ENCODE data around the gene ATG10. TPM values are rescaled to one million over a fixed set of nuclear protein-coding genes. Genes with fewer than 3 reads are reported as not detected.

The ATG10 gene
- total RNA-seq, 1 donor from 2014 or later = 4.3 TPM

DNA sequence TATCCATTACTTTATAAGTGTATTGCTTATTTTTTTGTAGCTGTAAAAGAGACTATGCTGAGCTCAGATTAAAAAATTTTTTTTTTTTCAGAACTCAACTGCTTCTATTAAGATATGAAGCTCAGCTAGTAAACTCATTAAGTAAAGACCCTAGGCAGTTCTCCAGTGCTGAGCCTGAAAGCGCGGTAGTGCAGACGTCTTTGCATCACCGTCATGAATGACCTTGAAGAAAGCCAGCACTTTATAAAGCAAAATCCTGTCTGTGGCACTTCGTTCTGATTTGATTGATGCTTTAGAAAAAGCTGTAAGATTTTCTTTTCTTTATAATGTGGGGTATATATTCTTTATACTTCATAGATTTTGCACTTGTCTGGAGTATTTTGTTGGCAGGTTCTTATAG is 105.7 kb downstream of the ATG10 start:
- H3K4me3 Mint-ChIP-seq (ENCODE audit: unreplicated experiment) = no peak overlapping the region
- no peaks in the 10 kb centered on the region for H3K36me3 Mint-ChIP-seq (ENCODE audit: low read depth, unreplicated experiment)
- no peak overlapping the region for H3K4me3 ChIP-seq (ENCODE audit: insufficient read depth, low read depth, low read length)
- H3K9ac ChIP-seq (ENCODE audit: low read length) = no peak overlapping the region
- no peaks in the 10 kb centered on the region for H3K4me1 ChIP-seq (ENCODE audit: insufficient read depth, low read length)
- H3K36me3 ChIP-seq (ENCODE audit: insufficient read depth, low read length) = no peaks in the 10 kb centered on the region
- no peak overlapping the region for H3K4me2 ChIP-seq (ENCODE audit: low read length)
- FAIRE-seq = no peak
- no peaks in the 10 kb centered on the region for H3K9me3 ChIP-seq (ENCODE audit: insufficient read depth, low read depth, low read length)
- H3K4me1 Mint-ChIP-seq (ENCODE audit: low read depth, unreplicated experiment) = peaks cover 5% of the 10 kb centered on the region
- no peaks in the 10 kb centered on the region for H3K79me2 ChIP-seq (ENCODE audit: insufficient read depth, low read length)
- H3K9me3 Mint-ChIP-seq (ENCODE audit: unreplicated experiment) = peaks cover 10% of the 10 kb centered on the region
- H3K27me3 Mint-ChIP-seq (ENCODE audit: low read depth, unreplicated experiment) = no peaks in the 10 kb centered on the region
- TF ChIP-seq EZH2 (IDR thresholded peaks at IDR 0.05; ENCODE audit: insufficient read depth, low read length) = no peak
- TF ChIP-seq, protein P1, sequence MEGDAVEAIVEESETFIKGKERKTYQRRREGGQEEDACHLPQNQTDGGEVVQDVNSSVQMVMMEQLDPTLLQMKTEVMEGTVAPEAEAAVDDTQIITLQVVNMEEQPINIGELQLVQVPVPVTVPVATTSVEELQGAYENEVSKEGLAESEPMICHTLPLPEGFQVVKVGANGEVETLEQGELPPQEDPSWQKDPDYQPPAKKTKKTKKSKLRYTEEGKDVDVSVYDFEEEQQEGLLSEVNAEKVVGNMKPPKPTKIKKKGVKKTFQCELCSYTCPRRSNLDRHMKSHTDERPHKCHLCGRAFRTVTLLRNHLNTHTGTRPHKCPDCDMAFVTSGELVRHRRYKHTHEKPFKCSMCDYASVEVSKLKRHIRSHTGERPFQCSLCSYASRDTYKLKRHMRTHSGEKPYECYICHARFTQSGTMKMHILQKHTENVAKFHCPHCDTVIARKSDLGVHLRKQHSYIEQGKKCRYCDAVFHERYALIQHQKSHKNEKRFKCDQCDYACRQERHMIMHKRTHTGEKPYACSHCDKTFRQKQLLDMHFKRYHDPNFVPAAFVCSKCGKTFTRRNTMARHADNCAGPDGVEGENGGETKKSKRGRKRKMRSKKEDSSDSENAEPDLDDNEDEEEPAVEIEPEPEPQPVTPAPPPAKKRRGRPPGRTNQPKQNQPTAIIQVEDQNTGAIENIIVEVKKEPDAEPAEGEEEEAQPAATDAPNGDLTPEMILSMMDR (IDR thresholded peaks at IDR 0.05; ENCODE audit: insufficient read depth, low read depth, low read length) = no peak
- H3K27ac Mint-ChIP-seq (ENCODE audit: unreplicated experiment) = no peak overlapping the region
- no peaks in the 10 kb centered on the region for H3K27me3 ChIP-seq (ENCODE audit: insufficient read depth, low read length)
- no peaks in the 10 kb centered on the region for H4K20me1 ChIP-seq (ENCODE audit: insufficient read depth, low read length)
- no peak for DNase-seq (ENCODE audit: low read depth)
- H3K27ac ChIP-seq (ENCODE audit: low read depth, low read length) = no peak overlapping the region
- no peak overlapping the region for H2AFZ ChIP-seq (ENCODE audit: low read depth, low read length)

DNA sequence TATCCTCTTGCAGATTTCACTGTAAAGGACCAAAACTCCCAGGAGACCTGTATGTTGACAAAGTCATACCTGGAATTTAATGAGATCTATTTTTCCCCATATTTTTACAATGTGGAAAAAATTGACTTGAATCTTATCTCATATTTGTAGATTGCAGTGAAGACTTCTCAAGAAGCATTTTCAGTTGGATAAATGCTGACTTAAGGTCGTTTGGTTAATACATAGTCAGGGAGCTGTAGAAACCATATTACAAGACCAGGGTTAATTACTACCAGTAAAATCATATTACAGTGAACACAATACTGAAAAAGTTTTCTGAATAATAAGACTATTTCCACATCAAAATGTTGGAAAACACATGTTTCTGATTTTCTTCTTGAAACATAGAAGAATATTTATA is 119.8 kb downstream of the ATG10 start:
- H3K4me2 ChIP-seq (ENCODE audit: low read length) = no peak overlapping the region
- no peaks in the 10 kb centered on the region for H3K27me3 ChIP-seq (ENCODE audit: insufficient read depth, low read length)
- H3K9me3 ChIP-seq (ENCODE audit: insufficient read depth, low read depth, low read length) = peaks cover 2% of the 10 kb centered on the region
- no peak overlapping the region for H3K4me3 ChIP-seq (ENCODE audit: insufficient read depth, low read depth, low read length)
- no peaks in the 10 kb centered on the region for H3K4me1 ChIP-seq (ENCODE audit: insufficient read depth, low read length)
- H2AFZ ChIP-seq (ENCODE audit: low read depth, low read length) = no peak overlapping the region
- Mint-ChIP-seq H3K27me3 (ENCODE audit: low read depth, unreplicated experiment) (no peaks in the 10 kb centered on the region), H3K4me3 (ENCODE audit: unreplicated experiment) (no peak overlapping the region), H3K9me3 (ENCODE audit: unreplicated experiment) (peaks cover 22% of the 10 kb centered on the region), H3K27ac (ENCODE audit: unreplicated experiment) (no peak overlapping the region), H3K4me1 (ENCODE audit: low read depth, unreplicated experiment) (no peaks in the 10 kb centered on the region), H3K36me3 (ENCODE audit: low read depth, unreplicated experiment) (peaks cover 4% of the 10 kb centered on the region)
- TF ChIP-seq, protein P1 (IDR thresholded peaks at IDR 0.05; ENCODE audit: insufficient read depth, low read depth, low read length) = no peak
- no peak for TF ChIP-seq EZH2 (IDR thresholded peaks at IDR 0.05; ENCODE audit: insufficient read depth, low read length)
- FAIRE-seq = no peak
- H4K20me1 ChIP-seq (ENCODE audit: insufficient read depth, low read length) = no peaks in the 10 kb centered on the region
- H3K79me2 ChIP-seq (ENCODE audit: insufficient read depth, low read length) = no peaks in the 10 kb centered on the region
- H3K36me3 ChIP-seq (ENCODE audit: insufficient read depth, low read length) = no peaks in the 10 kb centered on the region
- no peak overlapping the region for H3K9ac ChIP-seq (ENCODE audit: low read length)
- no peak for DNase-seq (ENCODE audit: low read depth)
- H3K27ac ChIP-seq (ENCODE audit: low read depth, low read length) = no peak overlapping the region

DNA sequence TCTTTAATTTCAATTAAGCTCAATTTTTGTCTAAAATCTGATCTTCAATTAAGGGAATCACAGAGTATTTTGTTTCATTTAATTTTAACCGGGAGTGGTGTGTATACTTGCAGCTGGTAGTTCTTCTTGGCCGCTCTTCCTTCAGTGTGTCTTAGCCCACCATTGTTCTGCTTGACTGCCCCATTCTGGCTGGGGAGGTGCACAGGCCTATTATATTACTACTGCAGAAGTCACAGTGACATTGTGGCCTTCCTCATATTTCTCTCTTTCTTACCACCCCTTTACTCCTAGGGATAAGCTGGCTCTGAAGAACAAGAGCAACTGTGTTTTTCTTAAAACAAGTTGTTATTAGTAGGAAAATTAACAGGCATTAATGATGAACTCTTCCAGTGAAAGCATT is 123.7 kb downstream of the ATG10 start:
- Histone ChIP-seq H2AFZ (ENCODE audit: low read depth, low read length) (no peak overlapping the region), H4K20me1 (ENCODE audit: insufficient read depth, low read length) (no peaks in the 10 kb centered on the region), H3K27ac (ENCODE audit: low read depth, low read length) (no peak overlapping the region), H3K79me2 (ENCODE audit: insufficient read depth, low read length) (no peaks in the 10 kb centered on the region), H3K9me3 (ENCODE audit: insufficient read depth, low read depth, low read length) (peaks cover 2% of the 10 kb centered on the region), H3K9ac (ENCODE audit: low read length) (no peak overlapping the region), H3K36me3 (ENCODE audit: insufficient read depth, low read length) (no peaks in the 10 kb centered on the region), H3K4me2 (ENCODE audit: low read length) (no peak overlapping the region), H3K4me3 (ENCODE audit: insufficient read depth, low read depth, low read length) (no peak overlapping the region), H3K4me1 (ENCODE audit: insufficient read depth, low read length) (no peaks in the 10 kb centered on the region), H3K27me3 (ENCODE audit: insufficient read depth, low read length) (no peaks in the 10 kb centered on the region)
- TF ChIP-seq, protein P1 (IDR thresholded peaks at IDR 0.05; ENCODE audit: insufficient read depth, low read depth, low read length) = no peak
- no peak for TF ChIP-seq EZH2 (IDR thresholded peaks at IDR 0.05; ENCODE audit: insufficient read depth, low read length)
- H3K36me3 Mint-ChIP-seq (ENCODE audit: low read depth, unreplicated experiment) = no peaks in the 10 kb centered on the region
- H3K27ac Mint-ChIP-seq (ENCODE audit: unreplicated experiment) = no peak overlapping the region
- no peak overlapping the region for H3K4me3 Mint-ChIP-seq (ENCODE audit: unreplicated experiment)
- DNase-seq (ENCODE audit: low read depth) (no peak), FAIRE-seq (no peak)
- H3K4me1 Mint-ChIP-seq (ENCODE audit: low read depth, unreplicated experiment) = peaks cover 5% of the 10 kb centered on the region
- no peaks in the 10 kb centered on the region for H3K27me3 Mint-ChIP-seq (ENCODE audit: low read depth, unreplicated experiment)
- H3K9me3 Mint-ChIP-seq (ENCODE audit: unreplicated experiment) = peaks cover 10% of the 10 kb centered on the region

Data from astrocyte (in vitro differentiated cells and primary cell).